Testis (tissue), 2 donors: Measurements from ENCODE around the gene COPS7A.

Experiments
- CTCF ChIP-seq, 3 experiments: fragments of 450-650 bp in 2 of 3; fragments of 200-600 bp in 1 of 3; sonication (generic) in 1 of 3; IDR thresholded peaks; one replicate each; pipeline ENCODE4 v1.5.1; 2016 to 2019; ENCODE audit warnings: antibody characterized with exemption in 3 of 3, mild to moderate bottlenecking in 2 of 3, moderate library complexity in 1 of 3
- POLR2A ChIP-seq: fragments of 450-650 bp; IDR thresholded peaks from one replicate; pipeline ENCODE4 v1.6.1; 2017; ENCODE audit warnings: antibody characterized with exemption, mild to moderate bottlenecking, moderate library complexity

GRCh38 chr12:6734506-6735387 is 10.9 kb downstream of the COPS7A start:
- TF ChIP-seq CTCF (IDR thresholded peaks at IDR 0.05) (no peak), POLR2A (no peak)
